GM12892 (cell line): ENCODE results near the gene MYH14.

Experiments
- POLR2A ChIP-seq: IDR thresholded peaks from 2 replicates; pipeline ENCODE4 v1.6.1; 2011; ENCODE audit warnings: low read depth, low read length, control low read depth
- POLR2AphosphoS5 ChIP-seq: IDR thresholded peaks from 2 replicates; pipeline ENCODE4 v1.6.1; 2011; ENCODE audit warnings: low read depth, low read length, control low read depth
- TAF1 ChIP-seq: IDR thresholded peaks from 2 replicates; pipeline ENCODE4 v1.6.1; 2011; ENCODE audit warnings: low read depth, mild to moderate bottlenecking, control low read depth, low read length, borderline replicate concordance

DNA sequence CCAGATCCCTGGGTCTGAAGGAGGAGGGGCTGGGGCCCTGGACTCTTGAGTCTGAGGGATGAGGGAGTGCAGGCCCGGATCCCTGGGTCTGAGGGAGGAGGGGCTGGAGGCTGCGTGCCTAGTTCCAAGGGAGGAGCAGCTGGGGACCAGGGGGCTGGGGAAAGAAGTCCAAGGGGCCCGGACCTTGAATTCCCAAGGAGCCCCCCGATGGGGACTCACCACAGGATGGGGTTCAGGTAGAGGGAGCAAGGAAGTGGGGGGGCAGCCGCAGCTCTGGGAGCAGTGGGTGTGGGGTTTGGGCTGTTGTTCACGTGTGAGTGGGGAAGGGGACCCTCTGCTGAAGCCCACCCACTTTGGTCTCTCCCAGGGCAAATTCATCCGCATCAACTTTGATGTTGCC, 23.1 kb downstream of the MYH14 start:
- TF ChIP-seq POLR2A (no peak), TAF1 (no peak), POLR2AphosphoS5 (no peak)
